GM18498 (cell line): ENCODE data around the gene VPS35L.
"Not testable (repeated sequence)": the region's sequence is repeated elsewhere in the genome, so short reads cannot be mapped to it uniquely, and the experiment has no call there.

Experiments used
- ATAC-seq: cut with Tn5 transposase; IDR thresholded peaks from one replicate; pipeline ENCODE4 v1.9.1; 2021; ENCODE audit warnings: mild to moderate bottlenecking, moderate library complexity; ENCODE audit not compliant: unreplicated experiment

Gene VPS35L

DNA sequence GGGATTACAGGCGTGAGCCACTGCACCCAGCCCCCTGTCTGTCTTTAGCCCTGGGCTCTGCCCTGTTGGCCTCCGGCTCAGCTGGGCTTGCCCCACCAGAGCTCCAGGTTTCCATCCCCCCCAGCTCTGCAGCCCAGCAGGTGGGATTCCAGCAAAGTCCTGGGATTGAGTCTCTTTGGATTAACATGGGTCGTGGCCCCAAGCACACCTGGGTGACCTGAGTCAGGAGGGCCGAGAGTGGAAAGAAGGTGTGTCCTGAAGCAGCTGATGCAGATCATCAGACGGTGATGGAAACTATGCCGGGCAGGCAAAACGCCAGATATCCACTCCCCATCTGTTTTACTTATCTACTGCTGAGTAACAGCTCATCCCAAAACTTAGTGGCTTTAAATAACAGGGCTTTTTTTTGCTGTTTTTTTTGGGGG is 90.1 kb downstream of the VPS35L start:
- ATAC-seq: no peak

DNA sequence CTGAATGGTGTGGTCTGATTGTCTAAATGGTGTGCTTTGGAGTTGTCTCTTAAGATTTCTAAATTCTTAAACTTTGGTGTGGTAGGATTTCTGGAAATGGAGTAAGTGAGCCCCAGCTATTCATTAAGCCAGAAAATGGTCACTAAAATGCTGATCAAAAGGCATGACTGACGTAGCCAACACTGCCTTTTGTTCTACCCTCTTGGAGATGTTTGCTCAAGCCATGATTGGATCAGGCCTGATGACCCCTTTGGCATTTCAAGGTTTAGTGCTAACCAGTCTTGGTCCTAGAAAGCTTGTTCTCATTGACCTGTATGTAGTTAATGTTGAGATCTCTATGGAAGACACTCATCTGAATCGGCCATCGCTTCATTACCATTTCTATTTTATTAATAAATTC is 94.5 kb downstream of the VPS35L start:
- no peak for ATAC-seq

DNA sequence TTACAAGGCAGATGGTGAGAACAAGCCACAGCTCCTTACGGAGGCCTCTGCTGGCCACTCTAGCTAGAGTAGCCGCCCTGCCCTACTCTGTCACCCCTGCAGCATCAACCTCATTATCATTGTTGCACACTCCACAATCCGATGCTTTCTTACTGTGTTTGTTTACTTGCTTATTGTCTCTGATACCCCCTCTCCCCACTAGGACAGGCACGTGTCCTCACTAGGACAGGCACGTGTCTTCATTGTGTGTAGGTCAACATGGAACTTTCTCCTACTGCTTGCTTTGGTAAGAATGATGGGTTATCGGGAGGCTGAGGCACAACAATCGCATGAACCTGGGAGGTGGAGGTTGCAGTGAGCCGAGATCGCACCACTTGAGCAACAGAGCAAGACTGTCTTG is 98.6 kb downstream of the VPS35L start:
- ATAC-seq: no peak

DNA sequence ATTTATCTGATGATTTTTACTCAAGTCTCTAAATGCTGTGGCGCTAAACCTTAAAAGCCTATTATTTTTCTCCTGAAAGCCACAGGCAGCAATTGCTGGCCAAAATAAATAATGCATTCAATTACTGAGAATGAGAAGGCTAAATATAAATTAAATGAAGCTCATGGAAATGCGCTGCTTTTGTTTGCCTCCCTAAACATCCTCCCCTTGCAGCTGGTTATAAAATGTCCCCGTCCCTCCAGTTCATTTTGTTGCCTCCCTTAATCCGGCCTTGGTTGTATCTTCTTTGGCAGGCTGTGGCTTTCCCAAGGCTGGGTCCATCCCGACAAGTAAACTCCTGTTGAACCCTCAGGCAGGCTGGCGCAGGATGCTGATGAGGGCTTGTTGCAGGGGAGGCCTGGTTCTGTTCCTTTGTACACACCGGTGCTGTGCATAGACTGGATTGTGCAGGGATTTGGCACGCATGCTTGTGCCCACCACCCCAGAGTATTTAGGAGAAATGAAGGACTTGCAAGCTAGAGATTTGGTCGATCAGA is 99.8 kb downstream of the VPS35L start:
- no peak for ATAC-seq

DNA sequence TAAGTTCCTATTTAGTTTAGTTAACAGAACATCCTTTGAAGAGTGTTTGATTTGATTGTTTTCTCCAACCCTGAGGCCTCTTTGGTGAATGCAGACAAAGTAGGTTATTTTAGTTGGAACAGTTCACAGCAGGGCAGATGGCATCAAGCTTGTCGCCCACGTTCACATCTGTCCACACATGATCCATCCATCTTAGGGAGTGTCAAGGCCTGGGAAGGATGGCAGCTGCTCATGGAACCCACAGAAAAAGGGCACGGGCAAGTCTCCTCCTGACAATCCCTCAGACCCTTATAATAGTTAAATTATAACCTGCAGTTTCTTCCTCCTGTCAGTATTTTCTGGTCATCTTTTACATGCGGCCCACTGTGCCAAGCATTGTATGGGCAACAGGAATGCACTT is 102.3 kb downstream of the VPS35L start:
- no peak for ATAC-seq

DNA sequence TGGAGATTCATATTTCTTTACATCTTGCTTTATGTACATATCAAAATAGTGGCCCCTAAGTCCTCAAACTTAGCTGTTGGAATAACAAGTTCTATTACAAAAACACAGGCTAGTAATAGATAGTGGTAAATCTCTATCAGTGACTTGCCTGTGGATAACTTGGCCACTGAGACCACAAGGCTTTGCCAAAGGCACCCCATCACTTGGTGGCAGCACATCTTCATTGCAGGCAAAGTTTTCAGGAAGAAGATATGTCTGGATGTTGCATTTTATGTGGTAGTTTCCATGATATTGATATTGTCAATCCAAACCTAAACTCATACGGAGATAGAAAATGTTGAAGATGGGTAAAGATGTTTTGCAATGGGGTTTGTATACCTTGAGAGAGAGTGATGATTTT is 104.1 kb downstream of the VPS35L start:
- ATAC-seq: no peak

DNA sequence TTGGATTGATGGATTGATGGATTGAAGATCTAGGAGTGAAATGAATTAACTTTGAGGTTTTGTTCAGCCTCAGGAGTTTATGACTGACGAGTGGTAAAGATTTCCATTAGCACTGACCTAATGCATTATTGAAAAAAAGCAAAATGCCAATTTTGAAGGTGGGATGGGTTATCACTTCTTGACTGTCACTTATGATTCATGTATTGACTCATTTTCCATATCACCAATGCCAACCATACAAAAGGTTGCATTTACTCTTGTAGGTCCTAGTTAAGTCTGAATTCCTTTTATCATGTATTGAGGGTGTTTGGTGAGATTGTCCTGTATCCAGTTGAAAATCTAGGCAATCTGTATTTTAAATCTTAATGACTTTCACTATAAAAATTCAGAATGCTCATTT is 104.9 kb downstream of the VPS35L start:
- ATAC-seq: no peak

DNA sequence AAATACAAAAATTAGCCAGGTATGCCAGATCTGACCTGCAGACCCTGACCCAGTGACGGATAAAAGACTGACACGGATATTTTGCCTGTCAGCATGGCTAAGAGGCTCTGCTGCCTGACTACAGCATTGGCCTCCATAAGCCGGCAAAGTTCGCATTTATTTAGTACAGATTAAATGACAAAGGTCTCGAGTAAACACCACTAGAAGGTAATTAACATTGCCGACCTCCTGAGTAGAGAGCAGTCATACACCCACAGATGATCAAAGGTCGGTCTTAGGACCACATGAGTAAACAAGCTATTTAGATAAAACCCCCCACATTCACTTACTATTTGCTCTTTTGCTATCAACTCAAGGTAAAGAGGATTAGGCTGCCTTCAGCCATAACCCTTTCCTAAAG is 106.8 kb downstream of the VPS35L start:
- ATAC-seq: no peak

DNA sequence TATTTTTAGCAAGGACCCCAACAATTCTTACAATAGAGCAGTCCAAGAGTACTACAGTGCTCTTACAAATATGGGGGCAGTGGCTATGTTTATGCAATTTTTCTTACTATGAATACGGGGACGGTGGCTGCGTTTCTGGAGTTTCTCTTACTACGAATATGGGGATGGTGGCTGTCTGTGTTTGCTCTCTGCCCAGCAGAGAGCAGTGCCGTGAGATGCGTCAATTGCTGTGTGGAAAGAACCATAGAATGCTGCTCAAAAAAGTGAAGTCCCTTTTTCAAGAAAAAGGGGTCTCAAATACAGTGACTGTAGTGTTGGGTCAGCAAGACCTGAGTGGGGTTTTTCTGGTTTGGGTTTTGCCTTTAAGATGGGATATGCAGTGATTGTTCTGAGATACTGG is 108.7 kb downstream of the VPS35L start:
- ATAC-seq: no peak

DNA sequence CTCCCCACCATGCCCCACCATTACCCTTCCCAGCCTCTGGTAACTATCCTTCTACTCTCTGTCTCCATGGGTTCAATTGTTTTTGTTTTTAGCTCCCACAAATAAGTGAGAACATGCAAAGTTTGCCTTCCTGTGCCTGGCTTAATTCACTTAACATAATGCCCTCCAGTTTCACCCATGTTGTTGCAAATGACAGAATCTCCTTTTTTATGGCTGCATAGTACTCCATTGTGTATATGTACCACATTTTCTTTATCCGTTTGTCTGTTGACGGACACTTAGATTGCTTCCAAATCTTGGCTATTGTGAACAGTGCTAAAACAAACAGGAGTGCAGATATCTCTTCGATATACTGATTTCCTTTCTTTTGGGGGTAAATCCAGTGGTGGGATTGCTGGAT is 109.8 kb downstream of the VPS35L start:
- ATAC-seq: not testable (repeated sequence)

DNA sequence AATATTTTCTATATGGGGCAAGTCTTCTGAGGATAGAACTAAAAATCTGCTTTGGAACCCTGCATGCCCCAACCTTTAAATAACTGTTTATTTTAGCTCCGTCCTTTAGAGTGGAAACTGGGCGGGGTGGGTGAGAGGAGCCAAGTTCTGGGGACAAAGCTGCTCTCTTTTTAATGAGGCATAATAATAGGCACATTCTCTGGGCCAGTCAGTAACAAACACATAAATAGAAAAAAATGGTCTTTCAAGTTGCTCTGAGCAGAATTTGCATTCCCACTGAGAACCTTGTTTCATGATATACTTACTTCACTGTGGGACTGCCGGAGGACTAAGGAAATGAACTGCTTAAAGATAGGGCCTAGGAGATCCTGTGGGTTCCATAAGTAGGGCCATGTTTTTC is 111.0 kb downstream of the VPS35L start:
- ATAC-seq: no peak

DNA sequence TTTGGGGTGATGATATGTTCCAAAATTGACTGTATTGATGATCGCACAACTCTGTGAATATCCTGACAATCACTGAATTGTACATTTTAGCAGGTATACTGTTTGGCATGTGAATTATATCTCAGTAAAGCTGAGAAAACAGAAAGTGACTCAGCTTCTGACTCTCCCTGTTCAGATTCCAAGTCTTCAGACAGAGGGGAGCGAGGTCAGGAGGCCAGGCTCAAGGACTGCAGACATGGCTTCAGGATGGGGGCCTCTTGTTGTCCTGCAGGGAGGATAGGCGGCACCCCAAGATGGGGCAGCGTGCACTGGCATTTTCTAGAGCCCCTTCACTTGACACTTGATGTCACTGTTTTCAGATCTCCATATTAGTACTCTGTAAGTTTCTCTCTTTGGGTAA is 116.9 kb downstream of the VPS35L start:
- ATAC-seq: no peak

DNA sequence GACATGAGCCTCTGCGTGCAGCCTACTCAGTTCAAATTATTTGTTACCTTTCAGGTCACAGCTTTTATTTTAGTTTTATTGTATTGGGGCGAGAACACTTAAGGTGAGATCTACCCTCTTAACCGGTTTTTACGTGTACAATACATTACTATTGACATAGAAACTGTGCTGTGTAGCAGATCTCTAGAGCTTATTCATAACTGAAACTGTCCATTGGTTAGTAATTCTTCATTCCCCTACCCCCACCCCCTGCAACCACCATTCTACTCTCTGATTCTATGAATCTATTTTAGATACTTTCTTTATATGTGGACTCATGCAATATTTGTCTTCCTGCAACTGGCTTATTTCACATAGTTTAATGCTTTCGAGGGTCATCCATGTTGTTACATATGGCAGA is 119.0 kb downstream of the VPS35L start:
- no peak for ATAC-seq

DNA sequence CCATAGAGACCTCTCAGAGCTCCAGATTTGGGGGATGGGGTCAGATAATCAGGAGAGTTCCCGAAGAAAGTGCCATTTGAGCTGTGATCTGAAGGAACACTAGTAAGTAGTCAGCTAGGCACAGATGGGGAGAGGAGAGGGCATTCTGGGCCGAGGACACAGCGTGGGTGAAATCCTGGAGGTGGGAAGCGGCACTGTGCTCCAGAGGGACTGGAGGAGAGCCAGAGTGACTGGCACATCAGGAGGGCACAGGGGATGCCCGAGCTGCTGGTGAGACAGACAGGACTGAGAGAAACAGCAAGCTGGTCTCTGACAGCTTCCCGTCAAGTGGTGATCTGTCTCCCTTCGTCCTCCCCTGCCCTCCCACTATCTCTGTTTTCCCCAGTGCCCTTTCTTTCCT is 121.9 kb downstream of the VPS35L start:
- no peak for ATAC-seq

DNA sequence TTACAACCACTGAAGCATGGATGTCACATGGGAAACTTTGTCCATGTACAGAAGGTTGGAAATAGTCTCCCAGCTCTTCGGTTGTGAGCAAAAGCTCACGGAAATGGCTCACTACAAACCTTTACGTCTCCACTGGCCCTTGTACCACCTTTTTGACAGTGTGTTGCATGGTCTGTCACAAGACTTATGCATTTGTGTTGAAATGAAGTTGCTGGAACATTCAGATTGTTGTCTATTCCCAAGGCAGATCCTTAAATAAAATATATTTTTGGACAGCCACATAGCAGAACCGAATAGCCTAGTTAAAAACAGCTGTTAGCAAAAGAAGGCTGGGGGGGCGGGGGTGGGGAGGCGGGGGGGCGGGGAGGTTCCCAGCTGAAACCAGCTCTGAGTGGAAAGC is 123.3 kb downstream of the VPS35L start:
- no peak for ATAC-seq

DNA sequence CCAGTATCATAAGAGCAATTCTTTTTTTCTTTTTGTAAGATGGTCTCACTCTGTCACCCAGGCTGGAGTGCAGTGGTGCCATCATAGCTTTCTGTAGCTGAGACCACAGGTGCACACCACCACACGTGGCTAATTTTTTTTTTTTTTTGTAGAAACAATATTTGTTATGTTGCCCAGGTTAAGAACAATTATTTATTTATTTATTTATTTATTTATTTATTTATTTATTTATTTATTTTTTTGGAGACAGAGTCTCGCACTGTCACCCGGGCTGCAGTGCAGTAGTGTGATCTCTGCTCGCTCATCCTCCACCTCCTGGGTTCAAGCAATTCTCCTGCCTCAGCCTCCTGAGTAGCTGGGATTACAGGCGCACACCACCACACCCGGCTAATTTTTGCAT is 123.8 kb downstream of the VPS35L start:
- ATAC-seq: not testable (repeated sequence)

DNA sequence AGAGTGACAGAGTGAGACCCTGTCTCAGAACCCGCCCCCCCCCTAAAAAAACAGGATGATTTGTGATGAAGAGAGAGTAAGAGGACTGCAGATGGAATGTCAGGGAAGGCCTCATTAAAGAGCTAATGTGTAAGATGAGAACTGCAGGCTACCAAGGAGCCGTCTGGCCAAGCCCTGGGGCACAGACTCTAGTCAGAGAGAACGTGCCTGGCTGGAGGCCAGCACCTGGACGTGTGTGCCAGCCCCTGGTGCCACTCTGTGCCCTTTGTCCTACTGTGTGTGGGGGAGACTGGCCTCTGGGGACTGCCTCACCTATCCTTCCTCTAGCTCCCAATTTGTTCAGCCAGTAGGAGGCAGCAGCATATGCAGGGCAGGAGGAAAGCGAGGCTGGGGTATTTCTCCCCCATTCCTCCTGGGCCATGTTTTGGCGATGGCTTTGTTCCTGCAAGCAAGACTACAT is 125.4 kb downstream of the VPS35L start:
- no peak for ATAC-seq

DNA sequence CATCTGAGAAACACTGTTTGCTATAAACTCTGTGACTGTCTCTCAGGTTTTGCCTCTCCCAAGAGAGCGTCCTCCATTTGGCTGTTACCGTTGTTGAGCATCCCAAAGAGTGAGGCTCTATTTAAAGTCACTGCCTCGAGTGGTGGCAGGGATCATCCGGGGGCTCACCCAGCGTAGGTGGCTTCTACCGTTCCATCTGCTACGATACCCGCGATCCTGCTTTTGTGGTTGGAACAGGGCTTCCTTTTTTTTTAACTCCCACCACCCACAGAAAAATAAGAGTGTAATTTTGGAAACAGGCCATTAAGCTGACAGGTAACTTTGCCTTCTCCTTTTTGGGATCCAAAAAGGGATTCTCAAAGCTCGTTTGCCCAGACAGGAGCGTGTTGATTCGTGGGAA is 126.1 kb downstream of the VPS35L start:
- no peak for ATAC-seq

DNA sequence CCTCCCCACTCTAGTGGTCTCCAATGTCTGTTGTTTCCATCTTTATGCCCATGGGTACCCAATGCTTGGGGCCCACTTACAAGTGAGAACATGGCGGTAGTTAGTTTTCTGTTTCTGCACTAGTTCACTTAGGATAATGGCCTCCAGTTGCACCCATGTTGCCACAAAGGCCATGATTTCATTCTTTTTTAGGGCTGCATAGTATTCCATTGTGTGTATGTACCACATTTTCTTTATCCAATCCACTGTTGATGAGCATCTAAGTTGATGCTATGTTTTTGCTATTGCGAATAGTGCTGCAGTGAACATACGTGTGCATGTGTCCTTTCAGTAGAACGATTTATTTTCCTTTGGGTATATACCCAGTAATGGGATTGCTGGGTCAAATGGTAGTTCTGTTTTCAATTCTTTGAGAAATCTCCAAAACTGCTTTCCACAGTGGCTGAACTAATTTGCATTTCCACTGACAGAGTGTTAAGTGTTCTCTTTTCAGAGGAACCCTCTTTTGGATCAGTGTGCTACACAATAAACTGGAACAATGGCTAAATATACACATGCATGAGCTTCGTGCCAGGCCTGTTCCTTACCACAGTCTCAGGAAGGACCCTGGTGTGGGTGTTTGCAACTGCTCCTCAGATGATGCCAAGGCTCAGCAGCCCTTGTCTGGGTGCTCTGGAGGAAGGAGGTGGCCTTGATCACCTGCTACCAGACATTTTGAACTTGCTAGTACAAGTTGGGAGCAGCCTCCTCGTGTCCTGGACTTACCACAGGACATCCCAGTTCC is 128.1 kb downstream of the VPS35L start:
- no peak for ATAC-seq

DNA sequence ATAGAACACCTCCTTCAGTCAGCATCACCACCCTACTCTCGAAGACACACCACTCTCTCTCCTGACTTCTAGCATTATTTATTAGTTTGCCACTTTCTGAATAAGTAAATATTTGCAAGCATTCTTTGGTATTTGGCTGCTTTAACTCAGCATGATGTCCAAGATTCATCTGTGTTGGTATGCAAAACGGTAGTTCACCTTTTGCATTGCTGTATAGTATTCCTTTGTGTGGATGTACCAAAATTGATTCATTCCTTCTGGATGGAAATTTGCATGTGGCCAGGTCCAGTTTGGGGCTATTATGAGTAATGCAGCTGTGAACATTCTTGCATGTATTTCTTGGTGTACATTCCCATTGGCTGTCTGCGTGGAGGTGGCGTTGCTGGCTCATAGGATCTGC is 129.7 kb downstream of the VPS35L start:
- no peak for ATAC-seq

DNA sequence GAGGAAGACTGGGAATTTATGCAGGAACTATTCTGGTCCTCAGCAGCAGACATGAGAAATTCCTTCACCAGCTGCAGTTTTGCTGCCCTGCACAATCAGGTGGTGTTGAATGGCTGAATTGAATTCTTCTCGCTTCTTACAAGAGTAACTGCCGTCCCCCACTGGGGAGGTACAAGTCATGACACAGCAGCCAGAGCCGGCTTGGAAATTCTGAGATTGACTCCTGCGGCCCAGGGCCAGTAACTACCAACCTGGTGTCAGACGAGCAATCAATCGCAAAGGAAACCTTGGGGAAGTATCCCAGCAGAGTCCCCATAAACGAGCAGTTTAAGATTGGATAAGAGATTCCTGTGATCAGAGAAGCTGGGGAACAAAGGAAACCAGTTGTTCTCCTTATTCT is 131.8 kb downstream of the VPS35L start:
- ATAC-seq: no peak

DNA sequence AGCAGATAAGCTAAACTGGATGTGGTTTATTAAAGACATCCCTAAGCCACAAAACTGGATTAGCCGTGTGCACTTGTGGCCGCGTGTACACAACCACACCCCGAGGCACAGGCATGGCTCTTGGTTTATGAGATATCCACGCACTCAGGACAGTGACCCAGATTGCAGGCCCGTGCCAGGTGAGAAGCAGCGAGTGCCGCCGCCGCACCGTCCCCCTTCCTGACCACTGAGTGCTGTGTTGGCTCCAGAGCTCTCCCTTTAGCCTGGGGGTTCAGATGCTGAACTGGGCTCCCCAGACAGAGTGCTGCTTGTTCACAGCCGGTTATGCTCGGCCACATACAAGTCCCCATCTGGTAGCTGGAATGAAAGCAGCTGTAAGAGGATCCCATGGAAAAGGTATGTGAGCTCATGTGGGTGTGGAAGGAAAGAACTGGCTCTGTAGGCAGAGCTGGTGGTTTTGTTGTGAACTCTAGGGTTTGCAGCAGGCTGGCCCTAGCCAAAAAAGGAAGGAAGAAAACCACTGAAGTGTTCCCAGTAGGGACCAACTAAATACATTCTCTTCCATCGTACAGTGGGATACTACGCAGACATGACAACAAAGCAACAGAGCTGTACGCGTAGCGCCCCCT is 133.0 kb downstream of the VPS35L start:
- no peak for ATAC-seq
